ENCODE results near the gene LGI4.

LGI4 gene

GRCh38 chr19:35081201-35081600, 53.7 kb downstream of the LGI4 start:
- no peak for DNase-seq

GRCh38 chr19:35080613-35081170, 54.2 kb downstream of the LGI4 start:
- no peak for DNase-seq

GRCh38 chr19:35079826-35080225, 55.0 kb downstream of the LGI4 start:
- DNase-seq: no peak

GRCh38 chr19:35077411-35078223, 57.2 kb downstream of the LGI4 start:
- no peak for DNase-seq

GRCh38 chr19:35076657-35077056, 58.2 kb downstream of the LGI4 start:
- DNase-seq: no peak

- no peak for DNase-seq
These were observed 58.9 kb downstream of the LGI4 start for GRCh38 chr19:35076026-35076370.

- DNase-seq: no peak
These were observed 59.4 kb downstream of the LGI4 start for GRCh38 chr19:35075202-35076025.

Measured in CD4-positive, alpha-beta T cell treated with Interleukin-10 for 1 hour (primary cell).